Activated CD4-positive, alpha-beta T cell treated with anti-CD3 and anti-CD28 coated beads for 48 hours (primary cell): Measurements from ENCODE around the gene METTL16.

Source experiments
- DNase-seq: peaks from one replicate; pipeline ENCODE4 v3.0.0-alpha.2; 2020

The METTL16 gene

GRCh38 chr17:2393954-2394749 lies 117.5 kb downstream of the METTL16 start:
- peak; percentile 28 for DNase-seq

- DNase-seq: peak; percentile 92
Measured at GRCh38 chr17:2393174-2393953, 118.3 kb downstream of the METTL16 start.

GRCh38 chr17:2392252-2393173 lies 119.2 kb downstream of the METTL16 start:
- peak; percentile 99 for DNase-seq

GRCh38 chr17:2391597-2392251 lies 120.0 kb downstream of the METTL16 start:
- no peak for DNase-seq

DNA sequence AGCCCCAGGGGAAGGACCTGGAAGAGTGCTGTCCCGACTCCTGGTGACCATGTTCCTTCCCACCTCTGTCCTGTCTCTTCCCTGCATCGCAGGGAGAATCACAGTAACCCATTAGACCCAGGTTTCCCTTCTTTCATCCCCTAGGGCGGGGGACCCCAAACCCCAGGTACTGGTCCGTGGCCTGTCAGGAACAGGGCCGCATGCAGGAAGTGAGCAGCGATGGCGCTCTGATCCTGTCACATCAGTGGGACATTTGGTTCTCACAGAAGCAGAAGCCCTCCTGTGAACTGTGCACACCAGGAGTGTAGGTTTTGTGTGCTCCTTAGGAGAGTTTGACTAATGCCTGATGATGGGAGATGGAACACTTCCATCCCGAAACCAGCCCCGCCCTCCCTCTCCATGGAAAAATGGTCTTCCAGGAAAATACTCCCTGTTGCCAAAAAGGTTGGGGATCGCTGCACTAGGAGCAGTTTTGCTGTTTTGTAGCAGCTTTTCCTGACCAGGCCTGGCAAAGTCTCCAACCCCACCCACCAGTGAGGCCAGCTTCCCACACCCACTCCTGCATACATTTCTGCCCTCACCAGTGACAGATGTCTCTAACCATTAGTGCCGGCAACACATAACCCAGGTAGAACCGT lies 121.4 kb downstream of the METTL16 start:
- no peak for DNase-seq

GRCh38 chr17:2388683-2389055 lies 123.0 kb downstream of the METTL16 start:
- no peak for DNase-seq

DNA sequence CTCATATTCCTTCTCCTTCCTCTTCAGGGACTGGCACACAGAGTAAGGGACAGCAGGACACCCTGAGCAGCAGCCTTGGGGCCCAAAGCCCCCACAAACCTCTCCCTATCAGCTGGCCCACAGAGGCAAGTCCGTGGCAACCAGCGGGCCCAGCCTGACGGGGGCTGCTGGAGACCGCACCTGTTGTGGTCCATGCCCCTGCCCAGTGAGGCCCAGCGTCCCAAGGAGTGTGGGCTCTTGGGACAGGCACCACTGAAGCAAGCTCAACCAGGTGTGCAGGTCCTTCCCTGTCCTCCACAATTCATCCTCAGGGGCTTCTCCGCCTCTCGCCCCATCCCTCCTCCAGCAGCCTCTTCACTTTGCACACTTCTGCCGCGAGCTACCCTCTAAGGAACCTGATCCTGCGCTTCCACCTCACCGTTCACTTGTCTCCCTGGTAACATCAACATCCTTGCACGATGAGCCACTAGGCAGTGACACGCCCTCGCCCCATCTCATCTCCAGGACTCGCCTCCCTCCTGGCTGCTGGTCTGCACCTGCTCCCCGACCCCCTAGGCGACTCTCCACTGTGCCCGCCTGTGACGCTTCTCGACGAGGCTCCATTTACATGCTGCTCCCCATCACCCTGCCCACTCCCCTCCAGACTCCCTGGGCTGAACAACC lies 123.5 kb downstream of the METTL16 start:
- DNase-seq: no peak

DNA sequence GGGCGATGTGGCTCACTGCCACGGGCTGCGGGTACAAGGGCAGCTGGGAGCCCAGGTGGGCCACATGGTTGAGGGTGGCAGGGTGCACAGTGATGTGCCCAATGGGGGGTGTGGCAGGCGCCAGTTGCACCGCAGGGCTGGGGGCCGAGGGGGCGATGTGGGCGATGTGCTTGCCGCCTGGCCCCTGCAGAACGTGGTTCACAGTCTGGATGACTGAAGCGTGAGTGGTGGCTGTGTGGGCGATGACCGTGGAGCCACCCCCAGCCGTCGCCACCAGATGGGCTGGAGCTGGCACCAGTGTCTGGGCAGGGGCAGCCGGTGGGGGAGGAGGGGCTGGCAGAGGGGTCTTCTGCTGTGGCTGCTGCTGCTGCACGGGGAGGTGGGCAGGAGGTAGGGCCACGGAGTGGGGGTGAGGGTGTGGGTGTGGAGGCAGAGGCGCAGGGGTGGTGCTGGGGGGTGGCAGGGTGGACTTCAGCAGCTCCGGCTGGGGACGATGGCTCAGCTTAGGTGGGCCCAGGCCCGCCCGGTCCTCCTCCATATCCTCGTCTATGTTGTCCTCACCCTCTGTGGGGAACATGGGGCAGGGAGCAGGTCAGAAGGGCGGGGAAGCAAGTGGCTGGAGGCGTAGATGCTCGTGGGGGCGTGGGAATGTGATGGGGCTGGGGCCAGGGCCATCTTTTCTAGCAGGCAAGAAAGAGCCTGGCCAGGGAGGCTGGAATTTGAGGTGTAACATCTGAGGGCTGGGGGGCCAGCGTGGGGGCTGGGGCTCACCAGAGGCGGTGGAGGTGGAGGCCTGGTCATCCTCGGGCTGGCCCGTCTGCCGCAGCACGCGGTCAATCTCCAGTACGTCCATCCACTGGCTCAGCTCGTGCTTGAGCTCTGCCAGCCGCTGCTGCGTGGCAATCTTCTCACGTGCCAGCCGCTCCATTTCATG lies 124.3 kb downstream of the METTL16 start:
- no peak for DNase-seq

GRCh38 chr17:2386400-2387085 lies 125.1 kb downstream of the METTL16 start:
- DNase-seq: no peak

DNA sequence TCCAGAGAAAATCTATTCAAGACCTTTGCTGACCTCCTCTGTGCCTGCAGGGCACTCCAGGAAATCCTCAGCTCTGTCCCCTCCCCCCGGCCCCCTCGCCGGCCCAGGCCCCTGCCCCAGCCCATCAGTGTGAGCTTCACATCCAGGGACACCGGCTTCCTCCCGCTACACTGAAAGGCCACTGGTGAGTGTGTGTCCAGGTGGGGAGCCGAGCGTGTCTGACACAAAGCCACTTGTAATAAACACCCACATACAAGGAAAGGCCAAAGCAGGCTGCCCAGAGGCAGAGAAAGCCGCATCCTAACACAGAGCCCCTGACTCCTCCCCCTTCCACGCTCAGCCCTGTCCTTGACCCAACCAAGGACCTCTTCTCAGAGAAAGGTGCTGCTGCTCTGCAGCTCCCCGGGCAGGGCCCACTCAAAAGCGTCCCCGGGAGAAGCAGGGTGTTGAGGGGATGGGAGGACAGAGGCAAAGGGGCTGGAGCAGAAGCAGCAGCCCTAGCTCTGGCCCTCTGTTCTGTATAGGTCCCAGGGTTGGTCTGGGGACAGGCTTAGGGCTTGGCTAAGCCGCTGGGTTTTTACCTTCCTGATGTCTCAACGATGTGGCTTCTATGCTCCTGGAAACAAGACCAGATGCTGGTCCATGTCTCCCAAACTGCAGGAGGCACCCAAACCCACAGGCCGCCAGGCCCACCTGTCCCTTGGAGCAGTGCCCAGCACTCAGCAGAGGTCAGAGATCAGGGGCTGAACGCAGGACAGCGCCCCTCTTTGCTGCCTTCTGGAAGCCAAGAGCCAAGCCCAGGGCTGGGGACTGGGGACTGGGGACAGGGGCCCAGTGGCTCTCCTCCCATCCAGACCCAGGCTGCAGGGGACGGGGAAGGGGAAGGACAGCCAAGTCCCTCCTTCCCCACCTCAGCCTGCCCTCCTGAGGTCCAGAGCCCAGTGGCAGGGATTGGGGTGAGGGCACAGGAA lies 126.2 kb downstream of the METTL16 start:
- no peak for DNase-seq

GRCh38 chr17:2384439-2385127 lies 127.1 kb downstream of the METTL16 start:
- DNase-seq: no peak

- DNase-seq: no peak
Measured at GRCh38 chr17:2383628-2384167, 128.0 kb downstream of the METTL16 start.

DNA sequence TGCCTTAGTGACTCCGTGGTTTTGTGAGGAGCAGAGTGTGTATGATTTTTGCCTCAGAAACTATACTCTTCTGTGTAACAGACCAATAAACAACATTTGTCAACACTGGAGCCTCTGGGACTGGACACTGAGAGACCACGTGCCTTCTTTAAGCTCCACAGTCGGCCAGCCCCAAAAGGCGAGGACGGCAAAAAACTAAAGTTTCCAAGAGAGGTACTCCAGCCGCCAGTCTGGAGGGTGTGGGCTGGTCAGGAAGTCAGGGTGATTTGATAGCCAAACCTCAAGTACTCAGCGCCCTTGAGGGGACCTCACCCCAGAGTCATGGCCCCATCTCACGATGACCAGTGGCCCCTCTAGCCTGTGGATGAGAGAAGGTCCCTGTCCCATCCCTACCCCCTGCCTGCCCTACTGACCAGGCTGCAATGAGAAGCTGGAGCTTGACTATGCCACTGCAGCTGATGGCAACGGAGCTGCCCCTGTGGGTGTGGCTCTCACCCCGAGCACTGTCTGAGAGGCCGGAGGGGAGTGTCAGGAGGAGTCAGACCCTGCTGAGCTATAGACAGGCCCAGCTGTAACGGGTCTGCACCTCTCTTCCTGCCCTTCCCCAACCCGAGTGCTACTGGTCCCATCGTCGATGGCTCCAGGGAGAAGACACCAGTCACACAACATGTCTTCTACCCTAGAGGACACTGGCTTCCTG lies 130.6 kb downstream of the METTL16 start:
- no peak for DNase-seq

- DNase-seq: no peak
Measured at GRCh38 chr17:2380226-2380922, 131.3 kb downstream of the METTL16 start.

DNA sequence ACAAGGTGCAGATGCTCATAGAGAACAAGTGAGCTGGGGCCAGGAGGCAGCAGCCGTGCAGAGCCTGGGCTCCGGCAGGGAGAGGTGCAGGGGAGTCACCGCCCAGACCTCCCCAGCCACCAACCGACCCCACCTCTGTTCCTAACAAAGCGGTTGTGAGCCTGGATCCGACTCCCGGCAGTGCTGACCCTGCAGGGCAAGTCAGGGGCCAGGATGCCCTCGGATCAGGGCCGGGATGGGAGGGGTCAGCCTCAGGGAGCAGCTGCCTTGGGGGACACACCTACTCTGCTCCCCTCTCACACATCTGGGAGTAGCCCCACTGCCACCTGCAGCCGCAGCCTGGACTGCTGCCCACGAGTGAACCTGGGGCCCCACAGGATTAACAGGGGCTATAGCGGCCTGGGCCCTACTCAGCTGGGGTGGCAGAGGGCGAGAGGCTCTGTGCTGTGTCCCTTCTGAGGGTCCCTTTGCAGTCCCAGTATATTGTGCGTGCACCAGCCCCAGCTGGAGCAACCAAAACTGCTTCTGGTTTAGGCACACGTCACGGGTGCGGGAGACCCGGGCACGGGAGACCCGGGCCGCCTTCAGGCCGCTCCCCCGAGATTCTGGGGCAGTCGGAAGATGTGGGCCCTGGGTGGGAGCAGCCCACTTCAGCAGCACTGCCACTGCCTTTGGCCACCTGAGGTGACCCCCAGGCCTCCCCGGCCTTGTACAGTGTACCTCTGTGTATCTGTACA lies 132.0 kb downstream of the METTL16 start:
- DNase-seq: no peak

DNA sequence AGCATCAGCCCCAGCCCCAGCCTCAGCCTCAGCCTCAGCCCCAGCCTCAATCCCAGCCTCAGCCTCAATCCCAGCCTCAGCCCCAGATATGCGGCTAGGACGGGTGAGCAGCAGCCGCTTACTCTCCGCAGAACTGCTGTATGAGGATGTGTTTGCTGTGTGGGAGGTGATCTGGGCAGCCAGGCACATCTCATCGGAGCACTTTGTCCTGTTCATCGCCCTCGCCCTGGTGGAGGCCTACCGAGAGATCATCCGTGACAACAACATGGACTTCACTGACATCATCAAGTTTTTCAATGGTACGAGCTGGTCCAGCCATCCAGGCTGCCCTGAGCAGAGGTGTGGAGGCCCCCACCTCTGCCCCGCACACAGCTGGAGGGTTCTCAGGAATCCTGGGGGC lies 132.8 kb downstream of the METTL16 start:
- DNase-seq: no peak
